ENCODE measurements around the gene FCRL6. TPM values are rescaled to one million over a fixed set of nuclear protein-coding genes. Genes with fewer than 3 reads are reported as not detected.

Gene FCRL6
- total RNA-seq, 4 donors from 2014 or later, result not detected

- in situ Hi-C loops (cut with MboI; ENCODE audit: low sequenced_read_pairs in 4 of 4), result no loop called here
- DNase-seq (no peak), ATAC-seq (no peak)
These were observed 62.1 kb downstream of the FCRL6 start for GRCh38 chr1:159864262-159864661.

More at GRCh38 chr1:159864262-159864661, 62.1 kb downstream of the FCRL6 start:
- H3K27me3 ChIP-seq, result no peaks in the 10 kb centered on the region
- no peak overlapping the region for H3K27ac ChIP-seq
- H3K9me3 ChIP-seq, result no peaks in the 10 kb centered on the region
- peaks cover 0 to 7% of the 10 kb centered on the region in 2 donors for H3K4me1 ChIP-seq
- intact Hi-C loops (cut with DNase I; ENCODE audit: low total_unique reads), result no loop called here
- no peak overlapping the region for H3K4me3 ChIP-seq
- TF ChIP-seq POLR2A (IDR thresholded peaks at IDR 0.05), result no peak
- TF ChIP-seq, protein P1, sequence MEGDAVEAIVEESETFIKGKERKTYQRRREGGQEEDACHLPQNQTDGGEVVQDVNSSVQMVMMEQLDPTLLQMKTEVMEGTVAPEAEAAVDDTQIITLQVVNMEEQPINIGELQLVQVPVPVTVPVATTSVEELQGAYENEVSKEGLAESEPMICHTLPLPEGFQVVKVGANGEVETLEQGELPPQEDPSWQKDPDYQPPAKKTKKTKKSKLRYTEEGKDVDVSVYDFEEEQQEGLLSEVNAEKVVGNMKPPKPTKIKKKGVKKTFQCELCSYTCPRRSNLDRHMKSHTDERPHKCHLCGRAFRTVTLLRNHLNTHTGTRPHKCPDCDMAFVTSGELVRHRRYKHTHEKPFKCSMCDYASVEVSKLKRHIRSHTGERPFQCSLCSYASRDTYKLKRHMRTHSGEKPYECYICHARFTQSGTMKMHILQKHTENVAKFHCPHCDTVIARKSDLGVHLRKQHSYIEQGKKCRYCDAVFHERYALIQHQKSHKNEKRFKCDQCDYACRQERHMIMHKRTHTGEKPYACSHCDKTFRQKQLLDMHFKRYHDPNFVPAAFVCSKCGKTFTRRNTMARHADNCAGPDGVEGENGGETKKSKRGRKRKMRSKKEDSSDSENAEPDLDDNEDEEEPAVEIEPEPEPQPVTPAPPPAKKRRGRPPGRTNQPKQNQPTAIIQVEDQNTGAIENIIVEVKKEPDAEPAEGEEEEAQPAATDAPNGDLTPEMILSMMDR (IDR thresholded peaks at IDR 0.05 in 4 of 5, conservative IDR thresholded peaks at IDR 0.05 in 1 of 5), result no peak
- H3K36me3 ChIP-seq, result no peaks in the 10 kb centered on the region

Other genes starting within 250 kb of the FCRL6 start
- 1 to 10 TPM in 2 of 4 donors, not detected in 2; 1.5 to 4.1 TPM for gene APCS, start 214.5 kb upstream of the FCRL6 start, total RNA-seq
- 10 to 100 TPM in 2 of 4 donors, not detected in 2; 11.0 to 26.7 TPM for gene CRP, start 87.8 kb upstream of the FCRL6 start, total RNA-seq
- gene DUSP23, start 21.4 kb upstream of the FCRL6 start, total RNA-seq, result 10 to 100 TPM; 47.0 to 94.6 (median 77.2) TPM
- gene SLAMF8, start 24.5 kb downstream of the FCRL6 start, total RNA-seq, result 1 to 10 TPM in 2 of 4 donors, under 1 TPM in 1, not detected in 1; 0.75 to 2.3 (median 2.0) TPM
- gene VSIG8, start 60.3 kb downstream of the FCRL6 start, total RNA-seq, result not detected
- gene CFAP45, start 97.8 kb downstream of the FCRL6 start, total RNA-seq, result not detected
- 10 to 100 TPM; 28.8 to 48.2 (median 37.5) TPM for gene TAGLN2, start 123.1 kb downstream of the FCRL6 start, total RNA-seq
- under 1 TPM in 2 of 4 donors, not detected in 2; 0.10 to 0.11 TPM for gene IGSF9, start 143.3 kb downstream of the FCRL6 start, total RNA-seq
- not detected for gene SLAMF9, start 151.9 kb downstream of the FCRL6 start, total RNA-seq
- gene PIGM, start 229.6 kb downstream of the FCRL6 start, total RNA-seq, result under 1 TPM; 0.55 to 0.75 (median 0.72) TPM